DND-41 (cell line): ENCODE data around the gene PARP1.

ENCODE experiments used
- CTCF ChIP-seq: IDR thresholded peaks from 2 replicates; pipeline ENCODE4 v1.5.1; 2012; ENCODE audit warnings: borderline replicate concordance, low read length, moderate library complexity, mild to moderate bottlenecking; ENCODE audit not compliant: poor library complexity, severe bottlenecking; ENCODE audit errors: extremely low read depth
- EZH2 ChIP-seq: IDR thresholded peaks from 3 replicates; pipeline ENCODE4 v1.6.1; 2012; ENCODE audit warnings: borderline replicate concordance, low read depth, mild to moderate bottlenecking, moderate library complexity, low read length, inconsistent platforms; ENCODE audit not compliant: severe bottlenecking

- no peak for TF ChIP-seq CTCF
- TF ChIP-seq EZH2 = no peak
Measured at GRCh38 chr1:226335661-226336060, 72.2 kb downstream of the PARP1 start.
